BLaER1 treated with 17β-estradiol and CSF1 and Interleukin-3, amounts not matched to agents 10 nM and 100 nM (cell line): ENCODE measurements around the gene MCTP1.
A peak's percentile ranks its signal among the peaks of the same experiment; 100 is the strongest.

Experiments used
- H3K27ac ChIP-seq, 11 experiments: shearing (Covaris generic); formaldehyde crosslinking; 2 replicates each; pipeline ENCODE4 v1.8.1; 2022
- H3K27me3 ChIP-seq, 11 experiments: shearing (Covaris generic); formaldehyde crosslinking; 2 replicates each; pipeline ENCODE4 v1.8.1; 2022
- H3K36me3 ChIP-seq, 11 experiments: shearing (Covaris generic); formaldehyde crosslinking; 2 replicates each; pipeline ENCODE4 v1.8.1; 2022
- H3K4me1 ChIP-seq, 10 experiments: shearing (Covaris generic); formaldehyde crosslinking; 2 replicates each; pipeline ENCODE4 v1.8.1; 2022
- H3K4me2 ChIP-seq, 11 experiments: shearing (Covaris generic); formaldehyde crosslinking; 2 replicates each; pipeline ENCODE4 v1.8.1; 2022
- H3K4me3 ChIP-seq, 10 experiments: shearing (Covaris generic); formaldehyde crosslinking; 2 replicates each; pipeline ENCODE4 v1.8.1; 2022
- H3K9ac ChIP-seq, 11 experiments: shearing (Covaris generic); formaldehyde crosslinking; 2 replicates each; pipeline ENCODE4 v1.8.1; 2022
- H3K9me3 ChIP-seq, 11 experiments: shearing (Covaris generic); formaldehyde crosslinking; replicated peaks in 1 of 11; 2 replicates each; pipeline ENCODE4 v1.8.1; 2022
- H4K20me1 ChIP-seq, 11 experiments: shearing (Covaris generic); formaldehyde crosslinking; 2 replicates each; pipeline ENCODE4 v1.8.1; 2022
- Cebpa-rat ChIP-seq, 11 experiments: shearing (Covaris generic); IDR thresholded peaks; 2 replicates each; pipeline ENCODE4 v1.8.1; 2022

Gene MCTP1

GRCh38 chr5:95284572-95285408 is at the start of gene MCTP1:
MCTP1 (minus strand) TSS chr5:95285094.
- H3K27me3 ChIP-seq: peaks cover 38 to 65% (median 54%) of the 10 kb centered on the region in 11 experiments
- peak within 1 kb of the TSS; percentile 87 to 100 (median 99) for H3K4me2 ChIP-seq
- peaks cover 0 to 11% (median 6%) of the 10 kb centered on the region in 10 experiments; a peak in 10 of 20 replicates for H3K4me1 ChIP-seq
- H3K27ac ChIP-seq: no peak within 1 kb of the TSS
- H3K4me3 ChIP-seq: peak within 1 kb of the TSS; percentile 63 to 81 (median 70)
- H3K9ac ChIP-seq: peak within 1 kb of the TSS; percentile 26 to 69 (median 50); a peak in 19 of 22 replicates
- no peaks in the 10 kb centered on the region for H3K36me3 ChIP-seq
- no peaks in the 10 kb centered on the region for H3K9me3 ChIP-seq
- H4K20me1 ChIP-seq: peaks cover 0 to 10% (median 0%) of the 10 kb centered on the region in 11 experiments; a peak in 3 of 22 replicates
- TF ChIP-seq Cebpa-rat (IDR thresholded peaks at IDR 0.05): no peak

GRCh38 chr5:95332158-95332557 is 47.3 kb upstream of the MCTP1 start:
- Histone ChIP-seq H3K27me3 (no peaks in the 10 kb centered on the region), H3K9ac (no peak overlapping the region), H3K4me3 (no peak overlapping the region), H3K4me1 (peaks cover 0 to 10% (median 0%) of the 10 kb centered on the region in 10 experiments; a peak in 3 of 20 replicates), H3K27ac (no peak overlapping the region), H3K36me3 (no peaks in the 10 kb centered on the region), H3K4me2 (no peak overlapping the region), H3K9me3 (no peaks in the 10 kb centered on the region), H4K20me1 (no peaks in the 10 kb centered on the region)
- no peak for TF ChIP-seq Cebpa-rat (IDR thresholded peaks at IDR 0.05)

DNA sequence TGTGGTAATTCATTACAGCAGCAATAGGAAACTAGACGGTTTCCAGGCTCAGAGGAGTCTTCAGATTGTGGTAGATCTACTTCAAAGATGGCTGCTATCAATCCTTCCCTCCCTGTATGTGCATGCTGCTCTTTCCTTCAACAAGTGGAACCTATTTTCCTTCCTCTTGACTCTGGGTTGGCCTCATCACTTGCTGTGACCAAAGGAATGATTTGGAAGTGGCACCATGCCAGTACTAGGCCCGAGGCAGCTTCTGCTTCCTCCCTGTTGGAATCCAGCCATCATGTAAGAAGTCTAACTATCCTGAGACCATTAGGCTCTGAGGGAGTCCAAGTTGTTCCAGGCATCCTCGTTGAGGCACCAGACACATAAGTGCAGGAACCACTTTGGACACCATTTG is 46.5 kb upstream of the MCTP1 start:
- H3K9me3 ChIP-seq: no peaks in the 10 kb centered on the region
- H3K27me3 ChIP-seq: no peaks in the 10 kb centered on the region
- no peaks in the 10 kb centered on the region for H3K36me3 ChIP-seq
- no peak for TF ChIP-seq Cebpa-rat (IDR thresholded peaks at IDR 0.05)
- H3K4me2 ChIP-seq: peak overlapping the region in 3 of 11 experiments; percentile 1 to 45 (median 2); a peak in 3 of 22 replicates
- no peaks in the 10 kb centered on the region for H4K20me1 ChIP-seq
- no peak overlapping the region for H3K9ac ChIP-seq
- H3K27ac ChIP-seq: no peak overlapping the region
- peaks cover 0 to 10% (median 0%) of the 10 kb centered on the region in 10 experiments; a peak in 3 of 20 replicates for H3K4me1 ChIP-seq
- H3K4me3 ChIP-seq: no peak overlapping the region

DNA sequence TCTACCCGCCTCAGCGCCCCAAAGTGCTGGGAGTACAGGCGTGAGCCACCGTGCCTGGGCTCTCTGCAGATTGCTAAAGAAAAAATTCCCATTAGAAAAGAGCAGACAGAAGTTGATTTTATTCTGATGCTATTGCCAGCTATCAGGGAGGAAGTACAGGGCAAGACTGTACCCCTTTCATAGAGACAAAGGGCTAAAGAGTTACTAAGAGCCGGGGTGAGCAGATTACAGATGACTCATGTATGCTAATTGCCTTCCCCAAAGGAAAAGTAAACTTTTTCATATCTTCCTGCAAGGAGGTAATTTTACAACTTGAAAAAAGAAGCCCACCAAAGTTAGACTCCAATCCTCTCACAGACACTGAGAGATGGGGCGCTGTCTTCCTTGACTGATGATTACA is 42.3 kb upstream of the MCTP1 start:
- H3K9ac ChIP-seq: no peak overlapping the region
- H3K27ac ChIP-seq: no peak overlapping the region
- no peak overlapping the region for H3K4me2 ChIP-seq
- H3K9me3 ChIP-seq: no peaks in the 10 kb centered on the region
- TF ChIP-seq Cebpa-rat (IDR thresholded peaks at IDR 0.05): no peak
- no peaks in the 10 kb centered on the region for H3K27me3 ChIP-seq
- H3K4me3 ChIP-seq: no peak overlapping the region
- H4K20me1 ChIP-seq: no peaks in the 10 kb centered on the region
- H3K36me3 ChIP-seq: no peaks in the 10 kb centered on the region
- H3K4me1 ChIP-seq: peaks cover 0 to 10% (median 0%) of the 10 kb centered on the region in 10 experiments; a peak in 3 of 20 replicates

GRCh38 chr5:95317687-95318086 is 32.8 kb upstream of the MCTP1 start:
- H3K36me3 ChIP-seq: no peaks in the 10 kb centered on the region
- no peaks in the 10 kb centered on the region for H3K27me3 ChIP-seq
- H3K4me3 ChIP-seq: no peak overlapping the region
- TF ChIP-seq Cebpa-rat (IDR thresholded peaks at IDR 0.05): no peak
- H3K9ac ChIP-seq: no peak overlapping the region
- no peak overlapping the region for H3K27ac ChIP-seq
- peaks cover 0 to 18% (median 3%) of the 10 kb centered on the region in 11 experiments; a peak in 9 of 22 replicates for H3K9me3 ChIP-seq
- no peak overlapping the region for H3K4me2 ChIP-seq
- H4K20me1 ChIP-seq: no peaks in the 10 kb centered on the region
- H3K4me1 ChIP-seq: no peaks in the 10 kb centered on the region

DNA sequence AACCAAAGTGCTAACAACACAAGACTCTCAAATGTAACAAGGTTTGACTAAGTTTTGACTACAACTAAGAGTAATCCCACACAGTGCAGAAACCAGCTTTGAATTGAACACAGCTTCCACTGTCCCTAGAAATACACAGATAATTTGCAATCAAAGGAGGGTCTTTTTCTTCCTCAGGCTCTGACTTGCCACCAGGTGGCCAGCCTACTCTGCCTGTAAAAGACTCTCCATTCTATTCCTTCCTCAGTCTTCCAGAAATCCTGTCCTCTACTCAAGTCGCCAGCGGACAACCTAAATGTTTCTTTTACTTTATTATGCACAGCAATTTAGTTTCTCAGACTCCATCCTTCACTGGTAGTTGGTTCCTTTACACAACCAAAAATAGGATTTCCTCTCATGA is 32.2 kb upstream of the MCTP1 start:
- no peak for TF ChIP-seq Cebpa-rat (IDR thresholded peaks at IDR 0.05)

GRCh38 chr5:95304711-95305110 is 19.8 kb upstream of the MCTP1 start:
- Histone ChIP-seq H3K4me2 (no peak overlapping the region), H3K9ac (no peak overlapping the region), H4K20me1 (no peaks in the 10 kb centered on the region), H3K27ac (no peak overlapping the region), H3K36me3 (no peaks in the 10 kb centered on the region), H3K9me3 (no peaks in the 10 kb centered on the region), H3K4me3 (no peak overlapping the region), H3K4me1 (no peaks in the 10 kb centered on the region), H3K27me3 (no peaks in the 10 kb centered on the region)
- no peak for TF ChIP-seq Cebpa-rat (IDR thresholded peaks at IDR 0.05)

More for the DNA sequence above, 32.2 kb upstream of the MCTP1 start:
- H3K27me3 ChIP-seq: no peaks in the 10 kb centered on the region
- no peaks in the 10 kb centered on the region for H3K4me1 ChIP-seq
- no peaks in the 10 kb centered on the region for H3K36me3 ChIP-seq
- peaks cover 0 to 22% (median 6%) of the 10 kb centered on the region in 11 experiments; a peak in 11 of 22 replicates for H3K9me3 ChIP-seq
- H3K4me2 ChIP-seq: no peak overlapping the region
- no peak overlapping the region for H3K4me3 ChIP-seq
- H3K9ac ChIP-seq: no peak overlapping the region
- no peak overlapping the region for H3K27ac ChIP-seq
- no peaks in the 10 kb centered on the region for H4K20me1 ChIP-seq

GRCh38 chr5:95298651-95299050 is 13.8 kb upstream of the MCTP1 start:
- Histone ChIP-seq H3K27ac (no peak overlapping the region), H3K9ac (no peak overlapping the region), H3K9me3 (no peaks in the 10 kb centered on the region), H3K4me2 (no peak overlapping the region), H3K4me1 (no peaks in the 10 kb centered on the region), H4K20me1 (no peaks in the 10 kb centered on the region), H3K4me3 (no peak overlapping the region), H3K27me3 (no peaks in the 10 kb centered on the region), H3K36me3 (no peaks in the 10 kb centered on the region)
- TF ChIP-seq Cebpa-rat (IDR thresholded peaks at IDR 0.05): no peak

DNA sequence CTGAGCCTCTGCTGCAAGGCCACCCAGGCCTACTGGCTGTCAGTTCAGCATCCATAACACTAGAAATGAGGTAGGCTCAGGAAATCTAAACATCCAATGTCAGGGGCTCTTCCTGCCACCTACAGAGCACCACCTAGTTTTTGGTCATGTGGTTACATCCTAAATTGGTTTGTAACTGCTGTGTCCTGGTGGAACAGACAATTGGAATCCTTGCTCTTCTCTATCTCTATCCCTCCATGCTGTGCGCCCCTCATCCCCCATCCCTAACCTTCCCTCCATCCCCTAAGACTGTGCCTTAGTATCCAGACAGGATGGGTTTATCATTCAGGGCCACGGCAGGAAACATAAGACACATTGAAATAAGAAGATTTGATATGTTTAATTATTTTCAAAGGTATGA is 11.4 kb upstream of the MCTP1 start:
- Histone ChIP-seq H4K20me1 (no peaks in the 10 kb centered on the region), H3K9ac (no peak overlapping the region), H3K27me3 (no peaks in the 10 kb centered on the region), H3K36me3 (no peaks in the 10 kb centered on the region), H3K4me1 (no peaks in the 10 kb centered on the region), H3K4me3 (no peak overlapping the region), H3K4me2 (no peak overlapping the region), H3K27ac (no peak overlapping the region), H3K9me3 (no peaks in the 10 kb centered on the region)
- no peak for TF ChIP-seq Cebpa-rat (IDR thresholded peaks at IDR 0.05)
